T-cell (primary cell): ENCODE measurements around the gene ZNF385A. TPM values are rescaled to one million over a fixed set of nuclear protein-coding genes. Genes with fewer than 3 reads are reported as not detected.

Experiments
- ATAC-seq, 4 experiments: fragments of 200-7000 bp in 3 of 4; fragments of 150-1000 bp in 1 of 4; cut with Tn5 transposase; replicated peaks in 1 of 4; 1 replicate in 3 of 4; 2 replicates in 1 of 4; pipeline ENCODE4 v1.10.0; 2021; ENCODE audit warnings: moderate library complexity in 3 of 4, mild to moderate bottlenecking in 2 of 4, moderate number of reproducible peaks in 1 of 4
- CTCF ChIA-PET, 2 donors: fragments of 300-600 bp; sonication (Branson Sonifier 250); formaldehyde crosslinking; loops; one replicate each; lab custom pipeline; 2022; ENCODE audit warnings: antibody characterized with exemption in 2 of 2; lab: Charles Lee
- POLR2A ChIA-PET, 2 donors: fragments of 300-600 bp; sonication (Branson Sonifier 250); formaldehyde crosslinking; loops; one replicate each; lab custom pipeline; 2022; ENCODE audit warnings: antibody characterized with exemption in 2 of 2; lab: Charles Lee
- DNase-seq, 35 experiments: peaks; one replicate each; pipeline versions ENCODE4 v3.0.0 to v3.0.0-alpha.2; 2013 to 2023
- H3K27ac ChIP-seq: one replicate; pipeline ENCODE4 v1.5.1; 2013; ENCODE audit warnings: low read length
- H3K27me3 ChIP-seq, 2 experiments: replicated peaks in 1 of 2; 1 replicate in 1 of 2; 2 replicates in 1 of 2; pipeline versions ENCODE4 v1.6.1 to v1.7.0; 2013; ENCODE audit warnings: low read length in 1 of 2, mixed read lengths in 1 of 2; ENCODE audit not compliant: control insufficient read depth in 2 of 2, insufficient read depth in 2 of 2; ENCODE audit errors: extremely low read depth in 1 of 2
- H3K36me3 ChIP-seq, 2 donors: 1 replicate in 1 of 2; 2 replicates in 1 of 2; pipeline versions ENCODE4 v1.6.1 to v1.7.0; 2013; ENCODE audit warnings: low read length in 1 of 2; ENCODE audit not compliant: control insufficient read depth in 2 of 2, insufficient read depth in 1 of 2; ENCODE audit errors: extremely low read depth in 1 of 2
- H3K4me1 ChIP-seq, 2 experiments: 1 replicate in 1 of 2; 2 replicates in 1 of 2; pipeline versions ENCODE4 v1.6.1 to v1.7.0; 2013; ENCODE audit warnings: low read length in 2 of 2, mixed read lengths in 1 of 2; ENCODE audit not compliant: insufficient read depth in 2 of 2, control insufficient read depth in 1 of 2; ENCODE audit errors: extremely low read depth in 1 of 2
- H3K4me3 ChIP-seq, 2 donors: 1 replicate in 1 of 2; 2 replicates in 1 of 2; pipeline versions ENCODE4 v1.5.1 to v1.7.0; 2013; ENCODE audit warnings: mild to moderate bottlenecking in 2 of 2, low read length in 1 of 2, moderate library complexity in 1 of 2; ENCODE audit not compliant: control insufficient read depth in 1 of 2; ENCODE audit errors: extremely low read depth in 1 of 2
- H3K9me3 ChIP-seq: 2 replicates; pipeline ENCODE4 v1.7.0; 2013
- H3K27ac Mint-ChIP-seq, 2 donors: one replicate each; pipeline ENCODE4 v1.8.0; 2020 to 2021; ENCODE audit warnings: mild to moderate bottlenecking in 2 of 2, mixed read lengths in 2 of 2
- H3K27me3 Mint-ChIP-seq, 2 donors: one replicate each; pipeline ENCODE4 v1.8.0; 2021 to 2022; ENCODE audit warnings: mixed read lengths in 2 of 2
- H3K36me3 Mint-ChIP-seq: one replicate; pipeline ENCODE4 v1.8.0; 2021; ENCODE audit warnings: mixed read lengths
- H3K4me1 Mint-ChIP-seq, 3 donors: one replicate each; pipeline ENCODE4 v1.8.0; 2020 to 2022; ENCODE audit warnings: mixed read lengths in 3 of 3, mild to moderate bottlenecking in 1 of 3
- H3K4me3 Mint-ChIP-seq, 3 donors: one replicate each; pipeline ENCODE4 v1.8.0; 2020 to 2022; ENCODE audit warnings: mild to moderate bottlenecking in 3 of 3, mixed read lengths in 3 of 3, moderate library complexity in 3 of 3
- H3K9me3 Mint-ChIP-seq, 3 donors: one replicate each; pipeline ENCODE4 v1.8.0; 2020 to 2022; ENCODE audit warnings: mixed read lengths in 3 of 3
- WGBS: methylation state at CpG from one replicate; pipeline ENCODE4 v1.1.5; 2013; ENCODE audit warnings: missing lambda C conversion rate; ENCODE audit not compliant: insufficient coverage; 5-methylcytosine and 5-hydroxymethylcytosine counted together
- total RNA-seq, 35 experiments: library from RNA in 6 of 35; stranded (reverse) in 6 of 35; fragments of 120-200 nt in 1 of 35; gene quantifications; one replicate each; pipeline versions ENCODE4 v1.2.1 to v1.2.4 and lab custom pipeline; 2013 to 2026

ZNF385A gene
- total RNA-seq, 5 donors from 2014 or later (not counting 1 experiment from before 2014, with no cell fraction given), result 0.90 to 2.7 (median 1.2) TPM

DNA sequence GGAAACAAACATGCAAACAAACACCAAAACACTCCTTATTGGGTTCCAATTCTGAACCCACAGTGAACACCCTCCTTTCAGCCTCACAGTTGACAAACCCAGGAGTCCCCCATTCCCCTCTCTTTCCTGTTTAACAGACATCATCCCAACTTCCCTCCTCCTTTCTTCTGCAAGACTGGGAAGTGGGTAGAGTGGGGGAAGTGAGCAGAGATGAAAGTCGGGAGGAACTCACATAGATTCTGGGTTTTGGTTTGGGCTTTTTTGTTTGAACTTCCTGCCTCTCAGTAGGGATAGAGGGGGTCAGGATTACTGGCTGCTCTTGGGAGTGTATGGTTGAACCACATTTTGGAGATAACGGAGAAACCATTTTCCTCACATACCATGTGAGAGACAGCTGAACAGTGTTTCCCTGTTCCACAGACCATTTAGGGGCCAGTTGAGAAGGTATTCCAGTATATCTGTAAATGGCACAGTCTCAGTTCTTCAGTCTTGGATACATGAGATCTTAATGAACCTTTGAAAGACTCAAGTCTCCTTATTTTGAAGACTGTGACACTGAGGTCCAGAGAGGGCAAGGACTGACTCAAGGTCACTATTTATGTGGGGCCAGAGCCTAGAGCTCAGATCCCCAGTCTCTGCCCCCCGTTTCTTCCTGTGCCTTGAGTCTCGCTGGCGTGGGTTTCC lies 16.4 kb downstream of the ZNF385A start:
- Histone ChIP-seq H3K27me3 (peaks cover 0 to 2% of the 10 kb centered on the region in 2 experiments), H3K4me3 (peak overlapping the region; percentile 26 to 29), H3K36me3 (no peaks in the 10 kb centered on the region), H3K4me1 (peaks cover 20 to 40% of the 10 kb centered on the region in 2 experiments), H3K9me3 (no peaks in the 10 kb centered on the region), H3K27ac (no peak overlapping the region)
- peak in 3 of 4 experiments; percentile 13 to 38 (median 14) for ATAC-seq
- no peaks in the 10 kb centered on the region for H3K36me3 Mint-ChIP-seq
- peak overlapping the region; percentile 59 to 71 (median 68) for H3K4me3 Mint-ChIP-seq
- H3K4me1 Mint-ChIP-seq, result peaks cover 39 to 52% (median 51%) of the 10 kb centered on the region in 3 donors
- H3K9me3 Mint-ChIP-seq, result no peaks in the 10 kb centered on the region
- ChIA-PET CTCF (interaction anchor here (0.6 to 2.6 kb wide), 19 partner anchors 9 to 1299 kb away, joined by 3 to 29 read pairs (median 5); partner anchors contain the start of genes HNRNPA1 (in 2 of the 2), CBX5 (in 1 of the 2), COPZ1 (in 1 of the 2) and NCKAP1L (in 1 of the 2)), POLR2A (interaction anchor here (0.6 to 1.0 kb wide), 3 partner anchors 9 to 90 kb away, joined by 3 to 5 read pairs (median 4); no protein-coding TSS in a partner anchor)
- peak overlapping the region in 1 of 2 donors; percentile 57 for H3K27ac Mint-ChIP-seq
- no peaks in the 10 kb centered on the region for H3K27me3 Mint-ChIP-seq
- 0% methylated on average over 3 of the region's 5 CpGs for WGBS
- no peak for DNase-seq

DNA sequence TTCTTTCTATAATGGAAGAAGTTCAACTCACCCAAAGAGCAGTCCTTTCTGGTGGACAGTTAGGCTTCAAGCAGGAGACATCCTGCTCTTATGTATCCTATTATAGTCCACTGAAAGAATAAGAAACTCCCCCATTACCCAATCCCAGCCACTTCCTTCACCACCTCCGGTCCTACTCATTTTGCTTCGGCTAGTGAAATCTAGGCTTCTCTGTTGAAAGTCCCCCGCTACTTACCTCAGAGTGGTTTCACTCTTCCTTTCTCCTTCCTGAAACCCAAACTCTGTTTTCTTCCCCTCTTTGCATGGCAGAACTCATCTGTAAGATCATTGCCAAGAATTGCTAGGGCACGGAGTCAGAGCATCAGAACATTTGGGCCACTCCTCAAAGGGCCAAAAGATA lies 20.1 kb downstream of the ZNF385A start, which contains the start of gene GPR84:
GPR84 (minus strand) TSS at position 74 of the 400 bp plus-strand sequence. CDS start 635 bp downstream, outside the sequence.
- CTCF ChIA-PET, result no interaction called here
- peak in 3 of 4 experiments; percentile 15 to 43 (median 20) for ATAC-seq

DNA sequence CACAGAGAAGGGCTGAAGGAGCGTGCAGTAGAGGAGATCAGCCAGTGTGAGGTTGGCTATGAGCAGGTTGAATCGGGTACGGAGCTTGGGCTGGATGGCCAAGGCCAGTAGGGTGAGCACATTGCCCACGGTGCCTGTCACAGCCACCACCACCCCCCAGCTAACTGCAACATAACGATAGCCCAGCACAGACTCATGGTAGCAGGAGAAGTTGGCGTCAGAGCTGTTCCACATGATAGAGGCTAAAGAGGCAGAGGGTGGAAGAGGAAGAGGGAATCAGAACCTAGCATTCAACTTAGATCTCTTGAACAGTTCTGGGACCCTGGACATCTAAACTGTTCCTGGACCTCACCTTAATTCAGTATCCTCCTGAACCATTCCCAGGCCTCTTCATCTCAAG lies 20.9 kb downstream of the ZNF385A start:
- Histone ChIP-seq H3K27me3 (peaks cover 0 to 5% of the 10 kb centered on the region in 2 experiments), H3K27ac (no peak overlapping the region), H3K9me3 (no peaks in the 10 kb centered on the region), H3K4me3 (no peak overlapping the region), H3K4me1 (peaks cover 21 to 29% of the 10 kb centered on the region in 2 experiments), H3K36me3 (no peaks in the 10 kb centered on the region)
- Mint-ChIP-seq H3K27ac (peak overlapping the region in 1 of 2 donors; percentile 53), H3K9me3 (no peaks in the 10 kb centered on the region), H3K27me3 (no peaks in the 10 kb centered on the region), H3K4me1 (peaks cover 30 to 37% (median 31%) of the 10 kb centered on the region in 3 donors), H3K36me3 (no peaks in the 10 kb centered on the region), H3K4me3 (peak overlapping the region in 1 of 3 donors; percentile 54)
- DNase-seq (no peak), ATAC-seq (no peak)
- CTCF ChIA-PET, result no interaction called here
- POLR2A ChIA-PET, result no interaction called here
- no CpG with 5 or more reads among the region's 6 CpGs for WGBS

More for the DNA sequence above, 20.1 kb downstream of the ZNF385A start, which contains the start of gene GPR84:
- DNase-seq, result peak in 1 of 35 experiments; percentile 44
- POLR2A ChIA-PET, result no interaction called here
- WGBS, result 6% methylated on average over 4 of the region's 4 CpGs
- Histone ChIP-seq H3K36me3 (no peaks in the 10 kb centered on the region), H3K27ac (peak within 1 kb of the TSS; percentile 14), H3K9me3 (no peaks in the 10 kb centered on the region), H3K4me1 (peaks cover 25 to 34% of the 10 kb centered on the region in 2 experiments), H3K4me3 (no peak within 1 kb of the TSS), H3K27me3 (peaks cover 0 to 5% of the 10 kb centered on the region in 2 experiments)
- Mint-ChIP-seq H3K4me3 (peak within 1 kb of the TSS in 1 of 3 donors; percentile 54), H3K27ac (peak within 1 kb of the TSS; percentile 53 to 59), H3K27me3 (no peaks in the 10 kb centered on the region), H3K9me3 (no peaks in the 10 kb centered on the region), H3K4me1 (peaks cover 37 to 45% (median 39%) of the 10 kb centered on the region in 3 donors), H3K36me3 (no peaks in the 10 kb centered on the region)

DNA sequence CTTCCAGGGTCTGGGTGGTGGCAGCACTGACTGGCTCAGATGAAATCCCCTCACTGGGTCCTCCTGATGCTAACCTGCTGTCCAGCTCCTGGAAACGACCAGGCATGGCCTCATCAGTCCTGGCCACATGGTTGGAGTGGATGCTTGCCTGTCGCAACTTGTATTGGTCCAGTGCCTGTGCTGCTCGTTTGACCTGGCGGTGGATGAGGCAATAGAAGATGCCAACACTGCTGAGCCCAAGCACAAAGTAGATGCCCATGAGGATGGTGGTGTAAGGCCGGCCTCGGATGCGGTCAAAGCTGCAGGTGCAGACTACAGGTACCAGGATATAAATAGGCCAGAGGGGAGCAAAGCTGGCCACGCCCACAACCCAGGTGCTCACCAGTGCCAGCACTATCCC lies 21.5 kb downstream of the ZNF385A start:
- H3K27me3 Mint-ChIP-seq, result no peaks in the 10 kb centered on the region
- H3K4me1 Mint-ChIP-seq, result peaks cover 24 to 31% (median 25%) of the 10 kb centered on the region in 3 donors
- 88% methylated on average over 8 of the region's 8 CpGs for WGBS
- DNase-seq, result no peak
- ATAC-seq, result no peak
- no peaks in the 10 kb centered on the region for H3K36me3 ChIP-seq
- no peaks in the 10 kb centered on the region for H3K9me3 Mint-ChIP-seq
- H3K27ac ChIP-seq, result no peak overlapping the region
- H3K9me3 ChIP-seq, result no peaks in the 10 kb centered on the region
- H3K4me1 ChIP-seq, result peaks cover 20 to 29% of the 10 kb centered on the region in 2 experiments
- no peaks in the 10 kb centered on the region for H3K36me3 Mint-ChIP-seq
- no peak overlapping the region for H3K4me3 Mint-ChIP-seq
- H3K27ac Mint-ChIP-seq, result peak overlapping the region in 1 of 2 donors; percentile 28
- peaks cover 0 to 3% of the 10 kb centered on the region in 2 experiments for H3K27me3 ChIP-seq
- ChIA-PET POLR2A (no interaction called here), CTCF (interaction anchor here in 1 of 2 donors (0.6 to 1.1 kb wide), 2 partner anchors 30 to 38 kb away, joined by 3 to 4 read pairs; partner anchors contain the start of gene COPZ1)
- no peak overlapping the region for H3K4me3 ChIP-seq

DNA sequence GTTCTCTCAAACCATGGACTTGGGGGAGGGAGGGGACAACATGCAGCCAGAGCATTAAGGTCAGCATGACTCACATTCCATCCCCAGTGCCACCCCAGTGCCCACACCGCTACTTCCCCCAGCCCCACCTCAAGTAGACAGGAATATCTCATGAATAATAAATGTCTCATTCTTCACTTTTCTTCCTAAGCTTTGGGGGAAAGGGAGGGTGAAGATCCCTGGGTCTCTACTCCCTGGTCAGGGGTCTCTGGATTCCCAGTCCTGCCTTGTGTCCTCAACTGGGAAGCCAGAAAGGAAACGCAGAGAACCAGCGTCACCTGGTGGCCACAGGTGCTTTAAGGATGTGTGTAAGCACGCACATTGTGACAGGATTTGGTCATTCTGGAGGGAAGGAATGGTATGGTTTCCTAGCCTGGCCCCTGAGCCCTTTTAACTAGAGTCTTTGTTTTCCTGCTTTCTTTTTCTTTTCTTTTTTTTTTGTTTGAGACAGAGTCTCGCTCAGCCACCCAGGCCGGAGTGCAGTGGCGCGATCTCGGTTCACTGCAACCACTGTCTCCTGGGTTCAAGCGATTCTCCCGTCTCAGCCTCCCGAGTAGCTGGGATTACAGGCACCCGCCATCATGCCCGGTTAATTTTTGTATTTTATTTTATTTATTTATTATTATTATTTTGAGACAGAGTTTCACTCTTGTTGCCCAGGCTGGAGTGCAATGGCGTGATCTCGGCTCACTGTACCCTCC lies 23.6 kb downstream of the ZNF385A start:
- Histone ChIP-seq H3K27me3 (peaks cover 0 to 3% of the 10 kb centered on the region in 2 experiments), H3K4me1 (peaks cover 18 to 34% of the 10 kb centered on the region in 2 experiments), H3K4me3 (no peak overlapping the region), H3K27ac (no peak overlapping the region), H3K9me3 (no peaks in the 10 kb centered on the region), H3K36me3 (no peaks in the 10 kb centered on the region)
- peaks cover 18 to 29% (median 22%) of the 10 kb centered on the region in 3 donors for H3K4me1 Mint-ChIP-seq
- peak in 18 of 35 experiments; percentile 24 to 71 (median 46) for DNase-seq
- ChIA-PET CTCF (interaction anchor here (0.6 to 2.6 kb wide), 7 partner anchors 10 to 109 kb away, joined by 3 to 55 read pairs (median 4); partner anchors contain the start of gene COPZ1 (in 1 of the 2)), POLR2A (interaction anchor here in 1 of 2 donors (0.6 kb wide), 1 partner anchor 869 kb away, joined by 3 read pairs; no protein-coding TSS in a partner anchor)
- H3K4me3 Mint-ChIP-seq, result peak overlapping the region; percentile 26 to 43 (median 31)
- 40% methylated on average over 1 of the region's 16 CpGs for WGBS
- H3K27ac Mint-ChIP-seq, result peak overlapping the region; percentile 39 to 77
- H3K36me3 Mint-ChIP-seq, result no peaks in the 10 kb centered on the region
- no peaks in the 10 kb centered on the region for H3K9me3 Mint-ChIP-seq
- H3K27me3 Mint-ChIP-seq, result no peaks in the 10 kb centered on the region
- no peak for ATAC-seq
